Brain pericyte (primary cell): ENCODE results near the gene MAGEB6B.
"Not testable (repeated sequence)": the region's sequence is repeated elsewhere in the genome, so short reads cannot be mapped to it uniquely, and the experiment has no call there.

Source experiments
- DNase-seq: peaks from one replicate; pipeline ENCODE4 v3.0.0-alpha.2; 2012; ENCODE audit warnings: low read depth, low spot score

Gene MAGEB6B, protein sequence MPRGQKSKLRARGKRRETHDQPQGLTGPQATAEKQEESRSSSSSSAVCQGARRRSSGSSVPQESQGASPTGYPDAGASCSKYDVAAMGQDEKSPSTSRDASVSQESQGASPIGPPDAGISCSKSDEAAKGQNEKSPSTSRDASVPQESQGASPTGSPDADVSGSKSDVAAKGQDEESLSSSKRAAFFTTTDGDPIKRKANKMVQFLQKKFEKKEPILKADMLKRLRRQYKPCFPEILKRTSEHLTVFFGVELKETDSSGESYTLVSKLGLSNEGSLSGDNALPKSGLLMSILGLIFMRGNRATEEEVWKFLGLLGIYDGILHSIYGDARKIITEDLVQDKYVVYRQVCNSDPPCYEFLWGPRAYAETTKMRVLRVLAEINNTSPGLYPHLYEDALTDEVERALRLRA

DNA sequence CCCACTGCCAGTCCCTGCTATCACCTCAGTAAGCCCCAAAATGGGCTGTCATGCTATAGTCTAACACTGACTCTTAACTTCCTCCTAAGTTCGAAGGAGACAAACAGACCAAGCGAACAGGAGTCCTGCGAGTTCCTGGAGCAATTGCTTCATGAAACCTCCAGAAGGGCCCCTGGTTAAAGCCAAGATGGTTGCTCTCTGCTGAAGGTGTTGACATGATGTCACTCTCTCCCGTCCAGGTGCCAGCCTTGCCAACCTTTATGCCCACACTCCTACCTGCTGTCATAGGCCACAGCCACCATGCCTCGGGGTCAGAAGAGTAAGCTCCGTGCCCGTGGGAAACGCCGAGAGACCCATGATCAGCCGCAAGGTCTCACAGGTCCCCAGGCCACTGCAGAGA is at the start of gene MAGEB6B:
Gene MAGEB6B, plus strand, starts transcription at position 301 of the 400 bp plus-strand sequence. Its CDS starts 0 bp downstream, at position 301.
- DNase-seq: no peak

DNA sequence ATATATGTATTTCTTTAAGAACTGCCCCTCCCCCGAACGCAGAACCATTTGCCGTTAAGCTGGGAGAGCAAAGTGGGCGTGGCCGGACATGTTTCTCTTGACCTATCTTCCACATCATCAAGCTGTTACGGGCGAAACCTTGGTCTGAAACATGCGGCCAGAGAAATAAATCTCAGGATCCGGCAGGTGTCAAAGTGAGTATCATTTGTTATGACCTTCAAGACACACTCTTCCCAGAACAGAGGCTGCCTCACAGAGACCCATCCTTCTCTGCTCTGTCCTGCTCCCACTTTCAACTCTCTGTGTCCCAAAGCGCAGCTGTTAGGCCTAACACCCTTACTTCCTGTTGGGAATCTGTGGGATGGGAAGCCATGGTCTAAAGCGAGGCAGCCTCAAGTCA is 22.1 kb upstream of the MAGEB6B start, which contains the start of gene MAGEB18:
Gene MAGEB18, plus strand, starts transcription at position 70 of the 400 bp plus-strand sequence. CDS start 643 bp downstream, outside the sequence.
- no peak for DNase-seq

DNA sequence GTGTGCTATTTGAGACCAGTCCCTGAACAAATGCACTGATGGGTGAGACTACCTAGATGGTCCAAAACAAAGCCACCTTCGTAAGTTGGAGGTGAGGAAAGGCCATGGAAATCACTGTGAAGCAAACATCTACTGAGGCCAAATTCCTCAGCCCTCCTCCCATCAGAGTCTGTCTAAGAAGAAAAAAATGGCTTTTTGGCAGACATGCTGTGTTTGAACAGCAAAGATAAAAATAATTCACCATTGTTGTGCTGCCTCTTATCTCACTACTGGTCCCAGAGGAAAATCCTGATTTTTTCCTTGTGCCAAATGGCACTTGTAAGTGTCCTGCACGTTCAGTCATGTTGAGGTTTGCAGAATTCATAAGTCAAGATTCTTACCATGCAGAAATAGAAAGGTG is 14.4 kb upstream of the MAGEB6B start:
- no peak for DNase-seq

DNA sequence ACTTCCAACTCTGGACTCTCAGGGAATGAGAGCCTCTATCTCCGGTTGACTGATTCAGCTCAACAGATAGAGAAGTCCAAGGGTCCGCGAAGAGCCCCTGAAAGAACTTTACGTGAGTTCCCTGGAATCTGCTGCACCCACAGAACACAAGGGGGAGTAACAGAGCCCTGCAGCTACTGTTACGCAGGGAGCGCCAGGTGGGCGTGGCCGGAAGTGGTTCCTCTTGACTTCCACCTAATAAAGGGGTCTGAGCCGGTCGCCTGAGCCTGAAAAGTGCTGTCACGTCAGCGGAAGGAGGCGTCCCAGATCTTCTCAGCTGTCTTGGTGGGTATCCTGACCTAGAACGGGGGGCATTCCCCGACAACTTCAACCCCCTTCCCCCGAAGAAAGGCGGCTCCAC is 31.8 kb downstream of the MAGEB6B start, which contains the start of gene MAGEB6:
Gene MAGEB6, plus strand, starts transcription at position 237 of the 400 bp plus-strand sequence. CDS start 1,407 bp downstream, outside the sequence.
- no peak for DNase-seq

DNA sequence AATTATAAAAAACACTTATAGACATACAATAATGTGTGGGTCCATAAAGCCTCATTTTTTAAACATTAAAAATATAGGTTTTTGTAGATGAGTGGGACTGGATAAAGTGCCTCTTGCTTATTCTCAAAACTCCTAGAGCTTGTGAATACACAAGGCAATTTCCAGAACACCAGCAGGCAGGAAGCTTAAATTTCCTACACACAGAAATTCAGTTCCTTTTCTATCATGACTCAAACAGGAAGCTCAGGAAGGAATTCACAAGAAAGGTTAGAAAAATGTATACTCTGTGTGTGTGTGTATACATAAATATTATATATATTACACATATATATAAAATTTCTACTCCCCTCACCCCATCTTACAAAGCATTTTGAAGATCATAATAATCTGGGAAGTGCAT is 43.2 kb downstream of the MAGEB6B start:
- DNase-seq: no peak

DNA sequence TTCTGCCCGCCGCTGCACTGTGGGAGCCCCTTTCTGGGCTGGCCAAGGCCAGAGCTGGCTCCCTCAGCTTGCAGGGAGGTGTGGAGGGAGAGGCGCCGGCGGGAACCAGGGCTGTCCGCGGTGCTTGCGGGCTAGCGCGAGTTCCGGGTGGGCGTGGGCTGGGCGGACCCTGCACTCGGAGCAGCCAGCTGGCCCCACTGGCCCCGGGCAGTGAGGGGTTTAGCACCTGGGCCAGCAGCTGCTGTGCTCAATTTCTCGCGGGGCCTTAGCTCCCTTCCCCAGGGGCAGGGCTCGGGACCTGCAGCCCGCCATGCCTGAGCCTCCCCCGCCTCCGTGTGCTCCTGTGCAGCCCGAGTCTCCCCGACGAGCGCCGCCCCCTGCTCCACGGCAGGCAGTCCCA is 44.3 kb downstream of the MAGEB6B start:
- not testable (repeated sequence) for DNase-seq

DNA sequence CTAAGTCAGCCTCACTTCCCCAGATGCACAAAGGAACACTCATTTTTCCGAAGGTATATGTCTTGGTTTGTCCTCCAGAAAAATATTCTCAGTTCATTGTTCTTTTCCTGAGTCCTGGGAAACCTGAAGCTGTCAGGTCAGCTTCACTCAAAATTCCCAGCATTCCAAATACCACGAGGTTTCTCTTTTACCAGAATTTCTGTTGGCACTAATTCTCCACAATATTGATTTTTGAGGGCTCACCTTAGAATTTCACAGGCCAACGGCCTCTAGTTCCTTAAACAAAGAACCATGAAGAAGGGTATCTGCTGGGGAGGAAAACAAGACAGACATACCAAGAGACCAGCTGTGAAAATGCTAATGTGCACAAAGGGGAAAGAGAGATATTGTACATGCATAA is 47.6 kb downstream of the MAGEB6B start:
- DNase-seq: no peak
